ENCODE results near the gene PPM1B. TPM values are rescaled to one million over a fixed set of nuclear protein-coding genes. Genes with fewer than 3 reads are reported as not detected.
"Not testable (repeated sequence)": the region's sequence is repeated elsewhere in the genome, so short reads cannot be mapped to it uniquely, and the experiment has no call there.

Gene PPM1B
- total RNA-seq, 1 donor from 2014 or later = 39.8 TPM

- DNase-seq = not testable (repeated sequence)
These were observed 87.0 kb downstream of the PPM1B start for GRCh38 chr2:44255704-44256103.

- DNase-seq = not testable (repeated sequence)
These were observed 89.1 kb downstream of the PPM1B start for GRCh38 chr2:44257802-44258201.

- no peak for DNase-seq
These were observed 98.7 kb downstream of the PPM1B start for GRCh38 chr2:44267269-44267795.

- peak; percentile 69 for DNase-seq
These were observed 99.3 kb downstream of the PPM1B start for GRCh38 chr2:44267796-44268648.

GRCh38 chr2:44269831-44270230, 101.2 kb downstream of the PPM1B start:
- no peak for DNase-seq

GRCh38 chr2:44271296-44271695, 102.6 kb downstream of the PPM1B start:
- DNase-seq = no peak

GRCh38 chr2:44273076-44273475, 104.4 kb downstream of the PPM1B start:
- no peak for DNase-seq

- no peak for DNase-seq
These were observed 104.9 kb downstream of the PPM1B start for GRCh38 chr2:44273596-44273995.

- DNase-seq = no peak
These were observed 107.2 kb downstream of the PPM1B start for GRCh38 chr2:44275927-44276303.

- DNase-seq = no peak
These were observed 108.9 kb downstream of the PPM1B start for GRCh38 chr2:44277541-44277940.

GRCh38 chr2:44280869-44281268, 112.2 kb downstream of the PPM1B start:
- DNase-seq = no peak

Small RNA genes lying within 50 kb of the gene (small RNA-seq; reads per million reads assigned to genes)
- not detected for gene RNU6-566P (ENCODE audit: low replicate concordance)

Other genes with a start within 250 kb of the PPM1B start
- gene LRPPRC, start 172.9 kb upstream of the PPM1B start, total RNA-seq = 119 TPM
- gene SLC3A1, start 106.6 kb downstream of the PPM1B start, total RNA-seq = not detected
- 193 TPM for gene PREPL, start 192.6 kb downstream of the PPM1B start, total RNA-seq
- 9.9 TPM for gene CAMKMT, start 193.1 kb downstream of the PPM1B start, total RNA-seq

Measured in tongue (tissue), 3 donors.